Measurements from ENCODE around the gene PRPS1. TPM values are rescaled to one million over a fixed set of nuclear protein-coding genes. Genes with fewer than 3 reads are reported as not detected.

PRPS1 gene
- total RNA-seq, 2 donors from 2014 or later = 37.5 to 37.6 TPM

DNA sequence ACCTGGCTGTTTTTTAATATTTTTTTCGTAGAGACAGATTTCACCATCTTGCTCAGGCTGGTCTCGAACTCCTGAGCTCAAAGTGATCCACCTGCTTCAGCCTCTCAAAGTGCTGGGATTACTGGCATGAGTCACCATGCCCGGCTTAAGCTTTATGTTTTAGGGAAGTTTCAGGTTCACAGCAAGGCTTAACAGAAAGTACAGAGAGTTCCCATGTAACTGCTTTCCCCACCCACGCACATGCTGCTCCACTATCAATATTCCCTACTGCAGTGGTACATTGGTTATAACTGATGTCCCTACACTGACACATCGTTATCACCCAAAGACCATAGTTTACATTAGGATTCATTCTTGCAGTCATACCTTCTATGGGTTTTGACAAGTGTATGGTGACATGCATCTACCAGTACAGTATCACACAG lies 62.7 kb downstream of the PRPS1 start:
- H3K27me3 ChIP-seq (replicated peaks; ENCODE audit: insufficient read depth) = no peaks in the 10 kb centered on the region
- DNase-seq (ENCODE audit: low spot score) = no peak
- no peaks in the 10 kb centered on the region for H3K4me1 ChIP-seq (replicated peaks)
- intact Hi-C loops (cut with DNase I) = no loop called here
- no peaks in the 10 kb centered on the region for H3K36me3 ChIP-seq
- H3K4me3 ChIP-seq = no peak overlapping the region
- 71% methylated on average over 5 of the region's 5 CpGs for WGBS
- no peak overlapping the region for H3K27ac ChIP-seq
- TF ChIP-seq, protein P1, sequence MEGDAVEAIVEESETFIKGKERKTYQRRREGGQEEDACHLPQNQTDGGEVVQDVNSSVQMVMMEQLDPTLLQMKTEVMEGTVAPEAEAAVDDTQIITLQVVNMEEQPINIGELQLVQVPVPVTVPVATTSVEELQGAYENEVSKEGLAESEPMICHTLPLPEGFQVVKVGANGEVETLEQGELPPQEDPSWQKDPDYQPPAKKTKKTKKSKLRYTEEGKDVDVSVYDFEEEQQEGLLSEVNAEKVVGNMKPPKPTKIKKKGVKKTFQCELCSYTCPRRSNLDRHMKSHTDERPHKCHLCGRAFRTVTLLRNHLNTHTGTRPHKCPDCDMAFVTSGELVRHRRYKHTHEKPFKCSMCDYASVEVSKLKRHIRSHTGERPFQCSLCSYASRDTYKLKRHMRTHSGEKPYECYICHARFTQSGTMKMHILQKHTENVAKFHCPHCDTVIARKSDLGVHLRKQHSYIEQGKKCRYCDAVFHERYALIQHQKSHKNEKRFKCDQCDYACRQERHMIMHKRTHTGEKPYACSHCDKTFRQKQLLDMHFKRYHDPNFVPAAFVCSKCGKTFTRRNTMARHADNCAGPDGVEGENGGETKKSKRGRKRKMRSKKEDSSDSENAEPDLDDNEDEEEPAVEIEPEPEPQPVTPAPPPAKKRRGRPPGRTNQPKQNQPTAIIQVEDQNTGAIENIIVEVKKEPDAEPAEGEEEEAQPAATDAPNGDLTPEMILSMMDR (IDR thresholded peaks at IDR 0.05) = no peak
- TF ChIP-seq POLR2AphosphoS5 (IDR thresholded peaks at IDR 0.05) (no peak), POLR2A (IDR thresholded peaks at IDR 0.05) (no peak)
- no peaks in the 10 kb centered on the region for H3K9me3 ChIP-seq

DNA sequence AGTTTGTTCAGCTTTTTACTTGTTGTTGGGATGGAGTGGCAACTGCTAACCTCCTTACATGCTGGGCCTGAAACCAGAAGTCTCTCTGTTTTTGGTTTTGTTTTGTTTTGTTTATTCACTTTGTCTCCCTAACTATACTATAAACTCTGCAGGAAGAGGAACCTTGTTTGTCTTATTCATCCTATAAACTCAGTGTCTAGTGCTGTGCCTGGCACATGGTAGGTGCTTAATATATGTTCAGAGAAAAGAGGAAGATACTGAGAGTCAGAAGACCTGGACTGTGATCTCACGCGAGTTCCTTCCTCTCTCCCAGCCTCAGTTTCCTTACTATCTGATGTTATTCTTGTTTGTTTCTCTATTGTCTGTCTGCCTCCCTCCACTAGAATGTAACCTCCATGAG lies 71.3 kb downstream of the PRPS1 start:
- Histone ChIP-seq H3K4me1 (replicated peaks) (no peaks in the 10 kb centered on the region), H3K27ac (no peak overlapping the region), H3K4me3 (no peak overlapping the region), H3K36me3 (no peaks in the 10 kb centered on the region), H3K9me3 (no peaks in the 10 kb centered on the region), H3K27me3 (replicated peaks; ENCODE audit: insufficient read depth) (no peaks in the 10 kb centered on the region)
- 75% methylated on average over 2 of the region's 2 CpGs for WGBS
- no peak for DNase-seq (ENCODE audit: low spot score)
- no peak for TF ChIP-seq POLR2A (IDR thresholded peaks at IDR 0.05)
- TF ChIP-seq POLR2AphosphoS5 (IDR thresholded peaks at IDR 0.05) = no peak
- TF ChIP-seq, protein P1 (IDR thresholded peaks at IDR 0.05) = no peak
- intact Hi-C loops (cut with DNase I) = no loop called here

DNA sequence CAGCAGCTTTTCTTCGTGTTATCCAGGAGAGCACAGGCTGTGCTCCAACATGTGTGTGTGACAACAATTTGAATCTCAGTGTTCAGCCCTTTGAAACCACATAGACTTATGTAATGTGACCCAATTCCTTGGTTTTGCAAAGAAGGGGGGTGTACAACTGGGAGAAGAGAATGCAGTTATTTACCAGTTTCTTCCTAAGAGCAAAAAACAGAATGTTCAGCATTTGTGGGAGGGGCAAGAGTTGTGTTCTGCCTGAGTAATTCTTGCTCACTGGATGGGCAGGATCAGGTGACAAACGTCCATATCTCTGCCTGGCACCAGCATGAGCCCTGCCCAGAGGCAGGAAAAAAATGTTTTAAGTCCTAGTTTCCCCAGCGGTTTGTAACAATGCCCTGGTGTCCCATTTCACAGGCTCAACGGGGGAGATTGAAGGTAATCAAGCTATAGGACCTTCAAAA lies 72.0 kb downstream of the PRPS1 start:
- Histone ChIP-seq H3K27me3 (replicated peaks; ENCODE audit: insufficient read depth) (no peaks in the 10 kb centered on the region), H3K27ac (peak overlapping the region; percentile 26 to 31), H3K36me3 (no peaks in the 10 kb centered on the region), H3K4me3 (no peak overlapping the region), H3K4me1 (replicated peaks) (no peaks in the 10 kb centered on the region), H3K9me3 (no peaks in the 10 kb centered on the region)
- TF ChIP-seq POLR2A (IDR thresholded peaks at IDR 0.05) (no peak), POLR2AphosphoS5 (IDR thresholded peaks at IDR 0.05) (peak; percentile 48)
- TF ChIP-seq, protein P1 (IDR thresholded peaks at IDR 0.05) = no peak
- intact Hi-C loops (cut with DNase I) = no loop called here
- no peak for DNase-seq (ENCODE audit: low spot score)
- WGBS = 0% methylated on average over 4 of the region's 4 CpGs

Other genes starting within 250 kb of the PRPS1 start
- 1 to 10 TPM in 1 of 2 donors, under 1 TPM in 1; 0.46 to 1.2 TPM for gene FRMPD3, start 178.9 kb upstream of the PRPS1 start, total RNA-seq
- 1,000 to 10,000 TPM in 1 of 2 donors, 100 to 1,000 TPM in 1; 480 to 1,164 TPM for gene TSC22D3, start 147.3 kb downstream of the PRPS1 start, total RNA-seq
- gene NCBP2L, start 149.2 kb downstream of the PRPS1 start, total RNA-seq = 1 to 10 TPM in 1 of 2 donors, not detected in 1; 1.2 TPM
- gene MID2, start 197.4 kb downstream of the PRPS1 start, total RNA-seq = 10 to 100 TPM; 35.6 to 52.5 TPM

Data from prostate gland (tissue), 2 donors.